Hematopoietic multipotent progenitor cell treated with erythropoietin and hydrocortisone succinate and interleukin-3 and kit ligand, for 15 days (in vitro differentiated cells): ENCODE measurements around the gene ARHGAP23.

ENCODE experiments used
- DNase-seq: peaks from one replicate; pipeline ENCODE4 v3.0.0-alpha.2; 2015; ENCODE audit warnings: low spot score

ARHGAP23 gene

GRCh38 chr17:38442548-38442947, 14.3 kb downstream of the ARHGAP23 start:
- no peak for DNase-seq

- no peak for DNase-seq
Measured at GRCh38 chr17:38443356-38444031, 15.2 kb downstream of the ARHGAP23 start.

- DNase-seq = peak; percentile 80
Measured at GRCh38 chr17:38444151-38444550, 15.9 kb downstream of the ARHGAP23 start.

GRCh38 chr17:38447502-38448085, 19.3 kb downstream of the ARHGAP23 start:
- DNase-seq = no peak

- DNase-seq = no peak
Measured at GRCh38 chr17:38448208-38448771, 20.0 kb downstream of the ARHGAP23 start.

GRCh38 chr17:38449364-38449763, 21.1 kb downstream of the ARHGAP23 start:
- DNase-seq = no peak

- no peak for DNase-seq
Measured at GRCh38 chr17:38450557-38451029, 22.3 kb downstream of the ARHGAP23 start.

GRCh38 chr17:38451030-38451839, 23.0 kb downstream of the ARHGAP23 start:
- DNase-seq = no peak

GRCh38 chr17:38451840-38452529, 23.7 kb downstream of the ARHGAP23 start:
- no peak for DNase-seq

GRCh38 chr17:38452719-38453118, 24.5 kb downstream of the ARHGAP23 start:
- no peak for DNase-seq

GRCh38 chr17:38453951-38454421, 25.7 kb downstream of the ARHGAP23 start:
- no peak for DNase-seq

- DNase-seq = no peak
Measured at GRCh38 chr17:38454532-38454931, 26.3 kb downstream of the ARHGAP23 start.

GRCh38 chr17:38455288-38455915, 27.1 kb downstream of the ARHGAP23 start:
- no peak for DNase-seq

- DNase-seq = no peak
Measured at GRCh38 chr17:38456031-38456815, 28.0 kb downstream of the ARHGAP23 start.

- DNase-seq = no peak
Measured at GRCh38 chr17:38457577-38458371, 29.5 kb downstream of the ARHGAP23 start.

GRCh38 chr17:38458521-38458920, 30.3 kb downstream of the ARHGAP23 start:
- no peak for DNase-seq

- DNase-seq = peak; percentile 24
Measured at GRCh38 chr17:38459567-38459966, 31.3 kb downstream of the ARHGAP23 start.

GRCh38 chr17:38460082-38460715, 31.9 kb downstream of the ARHGAP23 start:
- DNase-seq = peak; percentile 84
